Measurements from ENCODE around the gene HNRNPA2B1. TPM values are rescaled to one million over a fixed set of nuclear protein-coding genes. Genes with fewer than 3 reads are reported as not detected.
"Not testable (repeated sequence)": the region's sequence is repeated elsewhere in the genome, so short reads cannot be mapped to it uniquely, and the experiment has no call there.

HNRNPA2B1 gene
- polyA plus RNA-seq, 4 donors, result 495 to 1,007 (median 736) TPM

- 52 to 65% (median 63%) methylated on average over 10 of the region's 10 CpGs for WGBS, 3 donors
- DNase-seq, result no peak
- Histone ChIP-seq H3K27ac (ENCODE audit: low read depth in 1 of 3, low read length in 2 of 3) (peak overlapping the region; percentile 34 to 66 (median 38)), H3K27me3 (ENCODE audit: control insufficient read depth in 3 of 3, insufficient read depth in 3 of 3, low read length in 3 of 3) (peaks cover 0 to 3% (median 0%) of the 10 kb centered on the region in 3 donors), H3K4me1 (ENCODE audit: control insufficient read depth in 3 of 3, insufficient read depth in 2 of 3, low read depth in 1 of 3, low read length in 2 of 3) (peaks cover 2 to 17% (median 9%) of the 10 kb centered on the region in 3 donors), H3K4me3 (ENCODE audit: low read depth in 1 of 3, low read length in 3 of 3) (peak overlapping the region; percentile 34 to 57 (median 46)), H3K36me3 (ENCODE audit: control insufficient read depth in 3 of 3, insufficient read depth in 2 of 3, low read depth in 1 of 3, low read length in 3 of 3) (no peaks in the 10 kb centered on the region), H3K9me3 (ENCODE audit: control insufficient read depth in 2 of 2, insufficient read depth in 1 of 2, low read depth in 1 of 2, low read length in 1 of 2) (peaks cover 0 to 8% of the 10 kb centered on the region in 2 donors)
- no peak for FAIRE-seq
Observed at GRCh38 chr7:26151650-26151952, 48.9 kb downstream of the HNRNPA2B1 start.

GRCh38 chr7:26151096-26151495 lies 49.5 kb downstream of the HNRNPA2B1 start:
- WGBS, 3 donors, result 74 to 78% (median 75%) methylated on average over 5 of the region's 5 CpGs

DNA sequence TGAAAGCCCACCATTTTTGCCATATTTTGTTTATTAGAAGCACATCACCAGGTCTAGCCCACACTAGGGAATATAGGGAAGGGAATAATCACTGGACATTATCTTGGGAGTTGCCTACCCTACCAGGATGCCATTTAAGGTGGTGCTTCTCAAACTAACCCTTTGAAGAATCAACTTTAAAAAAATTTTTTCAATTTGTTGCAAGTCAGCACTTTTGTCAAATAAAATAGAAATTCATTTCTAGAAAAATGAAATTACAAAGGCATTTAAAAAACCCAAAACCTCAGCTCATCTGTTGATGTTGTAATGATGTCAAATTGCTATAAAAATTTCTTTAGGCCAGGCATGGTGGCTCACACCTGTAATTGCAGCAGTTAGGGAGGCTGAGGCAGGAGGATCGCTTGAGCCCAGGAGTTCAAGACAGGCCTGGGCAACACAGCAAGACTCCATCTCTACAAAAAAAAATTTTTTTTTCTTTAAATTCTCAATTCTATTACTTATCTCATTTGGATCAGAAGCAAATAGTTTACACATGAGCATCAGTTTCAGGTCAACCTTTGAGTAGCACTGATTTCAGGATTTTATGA lies 51.1 kb downstream of the HNRNPA2B1 start:
- DNase-seq, result no peak
- Histone ChIP-seq H3K4me1 (ENCODE audit: control insufficient read depth in 3 of 3, insufficient read depth in 2 of 3, low read depth in 1 of 3, low read length in 2 of 3) (peaks cover 0 to 7% (median 2%) of the 10 kb centered on the region in 3 donors), H3K9me3 (ENCODE audit: control insufficient read depth in 2 of 2, insufficient read depth in 1 of 2, low read depth in 1 of 2, low read length in 1 of 2) (peaks cover 0 to 8% of the 10 kb centered on the region in 2 donors), H3K4me3 (ENCODE audit: low read depth in 1 of 3, low read length in 3 of 3) (no peak overlapping the region), H3K27me3 (ENCODE audit: control insufficient read depth in 3 of 3, insufficient read depth in 3 of 3, low read length in 3 of 3) (peaks cover 0 to 3% (median 0%) of the 10 kb centered on the region in 3 donors), H3K27ac (ENCODE audit: low read depth in 1 of 3, low read length in 2 of 3) (no peak overlapping the region), H3K36me3 (ENCODE audit: control insufficient read depth in 3 of 3, insufficient read depth in 2 of 3, low read depth in 1 of 3, low read length in 3 of 3) (no peaks in the 10 kb centered on the region)
- no peak for FAIRE-seq
- WGBS, 3 donors, result 89 to 100% (median 96%) methylated on average over 1 of the region's 1 CpG

More at GRCh38 chr7:26151096-26151495, 49.5 kb downstream of the HNRNPA2B1 start:
- Histone ChIP-seq H3K4me1 (ENCODE audit: control insufficient read depth in 3 of 3, insufficient read depth in 2 of 3, low read depth in 1 of 3, low read length in 2 of 3) (peaks cover 0 to 13% (median 7%) of the 10 kb centered on the region in 3 donors), H3K27me3 (ENCODE audit: control insufficient read depth in 3 of 3, insufficient read depth in 3 of 3, low read length in 3 of 3) (peaks cover 0 to 3% (median 0%) of the 10 kb centered on the region in 3 donors), H3K9me3 (ENCODE audit: control insufficient read depth in 2 of 2, insufficient read depth in 1 of 2, low read depth in 1 of 2, low read length in 1 of 2) (peaks cover 0 to 8% of the 10 kb centered on the region in 2 donors), H3K36me3 (ENCODE audit: control insufficient read depth in 3 of 3, insufficient read depth in 2 of 3, low read depth in 1 of 3, low read length in 3 of 3) (no peaks in the 10 kb centered on the region), H3K4me3 (ENCODE audit: low read depth in 1 of 3, low read length in 3 of 3) (no peak overlapping the region), H3K27ac (ENCODE audit: low read depth in 1 of 3, low read length in 2 of 3) (no peak overlapping the region)
- FAIRE-seq (no peak), DNase-seq (no peak)

DNA sequence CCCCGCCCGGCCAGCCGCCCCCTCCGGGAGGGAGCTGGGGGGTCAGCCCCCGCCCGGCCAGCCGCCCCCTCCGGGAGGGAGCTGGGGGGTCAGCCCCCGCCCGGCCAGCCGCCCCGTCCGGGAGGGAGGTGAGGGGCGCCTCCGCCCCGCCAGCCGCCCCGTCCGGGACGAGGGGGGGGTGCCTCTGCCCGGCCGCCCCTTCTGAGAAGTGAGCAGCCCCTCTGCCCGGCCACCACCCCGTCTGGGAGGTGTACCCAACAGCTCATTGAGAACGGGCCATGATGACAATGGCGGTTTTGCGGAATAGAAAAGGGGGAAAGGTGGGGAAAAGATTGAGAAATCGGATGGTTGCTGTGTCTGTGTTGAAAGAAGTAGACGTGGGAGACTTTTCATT lies 52.2 kb downstream of the HNRNPA2B1 start:
- not testable (repeated sequence) for H3K9me3 ChIP-seq (ENCODE audit: control insufficient read depth in 2 of 2, insufficient read depth in 1 of 2, low read depth in 1 of 2, low read length in 1 of 2); H3K4me3 ChIP-seq (ENCODE audit: low read depth in 1 of 3, low read length in 3 of 3); H3K36me3 ChIP-seq (ENCODE audit: control insufficient read depth in 3 of 3, insufficient read depth in 2 of 3, low read depth in 1 of 3, low read length in 3 of 3); FAIRE-seq; H3K27ac ChIP-seq (ENCODE audit: low read depth in 1 of 3, low read length in 2 of 3); H3K4me1 ChIP-seq (ENCODE audit: control insufficient read depth in 3 of 3, insufficient read depth in 2 of 3, low read depth in 1 of 3, low read length in 2 of 3); DNase-seq; H3K27me3 ChIP-seq (ENCODE audit: control insufficient read depth in 3 of 3, insufficient read depth in 3 of 3, low read length in 3 of 3)
- 93 to 94% (median 93%) methylated on average over 20 to 29 of the region's 29 CpGs for WGBS, 3 donors

GRCh38 chr7:26147646-26148306 lies 52.8 kb downstream of the HNRNPA2B1 start:
- not testable (repeated sequence) for H3K9me3 ChIP-seq (ENCODE audit: control insufficient read depth in 2 of 2, insufficient read depth in 1 of 2, low read depth in 1 of 2, low read length in 1 of 2); H3K4me1 ChIP-seq (ENCODE audit: control insufficient read depth in 3 of 3, insufficient read depth in 2 of 3, low read depth in 1 of 3, low read length in 2 of 3); FAIRE-seq; H3K4me3 ChIP-seq (ENCODE audit: low read depth in 1 of 3, low read length in 3 of 3); DNase-seq; H3K36me3 ChIP-seq (ENCODE audit: control insufficient read depth in 3 of 3, insufficient read depth in 2 of 3, low read depth in 1 of 3, low read length in 3 of 3); H3K27me3 ChIP-seq (ENCODE audit: control insufficient read depth in 3 of 3, insufficient read depth in 3 of 3, low read length in 3 of 3); H3K27ac ChIP-seq (ENCODE audit: low read depth in 1 of 3, low read length in 2 of 3)
- 92 to 97% (median 94%) methylated on average over 29 to 43 of the region's 43 CpGs for WGBS, 3 donors

- Histone ChIP-seq H3K9me3 (ENCODE audit: control insufficient read depth in 2 of 2, insufficient read depth in 1 of 2, low read depth in 1 of 2, low read length in 1 of 2) (peaks cover 0 to 8% of the 10 kb centered on the region in 2 donors), H3K27ac (ENCODE audit: low read depth in 1 of 3, low read length in 2 of 3) (no peak overlapping the region), H3K36me3 (ENCODE audit: control insufficient read depth in 3 of 3, insufficient read depth in 2 of 3, low read depth in 1 of 3, low read length in 3 of 3) (no peaks in the 10 kb centered on the region), H3K4me1 (ENCODE audit: control insufficient read depth in 3 of 3, insufficient read depth in 2 of 3, low read depth in 1 of 3, low read length in 2 of 3) (peaks cover 0 to 4% (median under 1%) of the 10 kb centered on the region in 3 donors), H3K4me3 (ENCODE audit: low read depth in 1 of 3, low read length in 3 of 3) (no peak overlapping the region), H3K27me3 (ENCODE audit: control insufficient read depth in 3 of 3, insufficient read depth in 3 of 3, low read length in 3 of 3) (peaks cover 0 to 3% (median 0%) of the 10 kb centered on the region in 3 donors)
- DNase-seq (no peak), FAIRE-seq (no peak)
- WGBS, 3 donors, result 92 to 97% (median 94%) methylated on average over 1 of the region's 1 CpG
Observed at GRCh38 chr7:26147030-26147429, 53.5 kb downstream of the HNRNPA2B1 start.

GRCh38 chr7:26145238-26145637 lies 55.3 kb downstream of the HNRNPA2B1 start:
- no peak for FAIRE-seq
- H3K36me3 ChIP-seq (ENCODE audit: control insufficient read depth in 3 of 3, insufficient read depth in 2 of 3, low read depth in 1 of 3, low read length in 3 of 3), result no peaks in the 10 kb centered on the region
- WGBS, 3 donors, result 94 to 99% (median 99%) methylated on average over 4 of the region's 4 CpGs

DNA sequence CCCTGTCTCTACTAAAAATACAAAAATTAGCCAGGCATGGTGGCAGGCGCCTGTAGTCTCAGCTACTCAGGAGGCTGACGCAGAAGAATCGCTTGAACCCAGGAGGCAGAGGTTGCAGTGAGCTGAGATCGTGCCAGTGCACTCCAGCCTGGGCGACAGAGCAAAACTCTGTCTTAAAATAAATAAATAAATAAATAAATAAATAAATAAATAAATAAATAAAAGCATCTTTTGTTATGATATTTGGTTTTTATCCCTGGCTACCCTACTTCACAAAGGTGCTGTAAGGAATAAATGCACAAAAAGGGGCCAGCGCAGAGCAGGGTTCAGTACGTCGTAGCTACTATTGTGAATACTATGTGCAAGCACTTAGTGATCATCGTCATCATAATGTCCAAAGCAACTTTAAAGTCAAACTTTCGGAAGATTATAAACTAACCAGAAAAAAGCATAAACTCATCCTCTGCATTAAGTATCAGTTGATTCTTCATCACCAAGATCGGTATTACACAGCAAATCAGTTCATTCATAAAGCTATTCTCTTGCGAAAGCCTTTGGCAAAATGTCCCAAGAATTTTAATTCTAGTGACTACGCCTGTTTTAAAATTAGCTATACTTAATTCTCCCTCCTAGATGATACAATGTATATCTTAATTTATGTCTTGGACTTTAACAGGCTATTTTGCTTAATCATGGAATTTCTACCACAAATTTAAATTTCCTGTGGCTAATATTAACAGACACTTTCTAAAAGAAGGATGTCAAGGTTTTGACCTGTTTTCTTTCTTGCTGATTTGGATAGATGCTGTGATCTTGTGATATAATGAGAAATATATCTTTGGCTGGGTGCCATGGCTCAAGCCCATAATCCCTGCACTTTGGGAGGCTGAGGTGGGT lies 56.1 kb downstream of the HNRNPA2B1 start:
- DNase-seq (no peak), FAIRE-seq (no peak)
- Histone ChIP-seq H3K4me1 (ENCODE audit: control insufficient read depth in 3 of 3, insufficient read depth in 2 of 3, low read depth in 1 of 3, low read length in 2 of 3) (peaks cover 0 to 3% (median 2%) of the 10 kb centered on the region in 3 donors), H3K9me3 (ENCODE audit: control insufficient read depth in 2 of 2, insufficient read depth in 1 of 2, low read depth in 1 of 2, low read length in 1 of 2) (peaks cover 0 to 8% of the 10 kb centered on the region in 2 donors), H3K4me3 (ENCODE audit: low read depth in 1 of 3, low read length in 3 of 3) (no peak overlapping the region), H3K27me3 (ENCODE audit: control insufficient read depth in 3 of 3, insufficient read depth in 3 of 3, low read length in 3 of 3) (no peaks in the 10 kb centered on the region), H3K36me3 (ENCODE audit: control insufficient read depth in 3 of 3, insufficient read depth in 2 of 3, low read depth in 1 of 3, low read length in 3 of 3) (no peaks in the 10 kb centered on the region), H3K27ac (ENCODE audit: low read depth in 1 of 3, low read length in 2 of 3) (no peak overlapping the region)
- 92 to 95% (median 94%) methylated on average over 13 of the region's 13 CpGs for WGBS, 3 donors

More at GRCh38 chr7:26145238-26145637, 55.3 kb downstream of the HNRNPA2B1 start:
- Histone ChIP-seq H3K27ac (ENCODE audit: low read depth in 1 of 3, low read length in 2 of 3) (no peak overlapping the region), H3K4me1 (ENCODE audit: control insufficient read depth in 3 of 3, insufficient read depth in 2 of 3, low read depth in 1 of 3, low read length in 2 of 3) (peaks cover 0 to 3% (median 2%) of the 10 kb centered on the region in 3 donors), H3K27me3 (ENCODE audit: control insufficient read depth in 3 of 3, insufficient read depth in 3 of 3, low read length in 3 of 3) (no peaks in the 10 kb centered on the region), H3K4me3 (ENCODE audit: low read depth in 1 of 3, low read length in 3 of 3) (no peak overlapping the region), H3K9me3 (ENCODE audit: control insufficient read depth in 2 of 2, insufficient read depth in 1 of 2, low read depth in 1 of 2, low read length in 1 of 2) (peaks cover 0 to 8% of the 10 kb centered on the region in 2 donors)
- no peak for DNase-seq
